Osteoblast (primary cell): ENCODE results near the gene DIP2C. TPM values are rescaled to one million over a fixed set of nuclear protein-coding genes. Genes with fewer than 3 reads are reported as not detected.
A peak's percentile ranks its signal among the peaks of the same experiment; 100 is the strongest.

Source experiments
- DNase-seq: peaks from one replicate; pipeline ENCODE4 v3.0.0; 2011; ENCODE audit warnings: low spot score, mixed read lengths; ENCODE audit not compliant: insufficient read length; ENCODE audit errors: missing footprints
- H2AFZ ChIP-seq: 2 replicates; pipeline ENCODE4 v1.6.0; 2011; ENCODE audit warnings: mild to moderate bottlenecking, low read length
- H3K27ac ChIP-seq: 2 replicates; pipeline ENCODE4 v1.5.1; 2011; ENCODE audit warnings: mild to moderate bottlenecking, low read depth, low read length, moderate library complexity
- H3K27me3 ChIP-seq: 2 replicates; pipeline ENCODE4 v1.6.0; 2012; ENCODE audit warnings: mild to moderate bottlenecking, control low read depth, inconsistent platforms, low read length, moderate library complexity; ENCODE audit not compliant: insufficient read depth
- H3K36me3 ChIP-seq: 2 replicates; pipeline ENCODE4 v1.5.1; 2011; ENCODE audit warnings: mild to moderate bottlenecking, low read length, control low read depth, moderate library complexity; ENCODE audit not compliant: insufficient read depth
- H3K4me1 ChIP-seq: 2 replicates; pipeline ENCODE4 v1.5.1; 2011; ENCODE audit warnings: mild to moderate bottlenecking, low read length, control low read depth, moderate library complexity; ENCODE audit not compliant: insufficient read depth
- H3K4me2 ChIP-seq: 2 replicates; pipeline ENCODE4 v1.6.0; 2011; ENCODE audit warnings: mild to moderate bottlenecking, low read length; ENCODE audit not compliant: insufficient read depth
- H3K4me3 ChIP-seq: fragments of 200-600 bp; sonication (generic); 3 replicates; pipeline ENCODE4 v1.5.1; 2012; ENCODE audit warnings: mild to moderate bottlenecking, low read length, inconsistent platforms; ENCODE audit not compliant: insufficient read depth
- H3K79me2 ChIP-seq: 2 replicates; pipeline ENCODE4 v1.6.0; 2012; ENCODE audit warnings: mild to moderate bottlenecking, low read length, control low read depth, inconsistent platforms; ENCODE audit not compliant: insufficient read depth
- H3K9me3 ChIP-seq: 2 replicates; pipeline ENCODE4 v1.5.1; 2011; ENCODE audit warnings: low read depth, low read length, control low read depth
- H4K20me1 ChIP-seq: 2 replicates; pipeline ENCODE4 v1.6.0; 2012; ENCODE audit warnings: mild to moderate bottlenecking, low read length, control low read depth; ENCODE audit not compliant: insufficient read depth
- total RNA-seq: library from RNA; depleted of rRNA; stranded (reverse); fragments of >200 nt; gene quantifications from 2 replicates; pipeline ENCODE4 v1.2.3, GENCODE V29; 2012
- TF ChIP-seq, protein P1 (sequence below): IDR thresholded peaks from 2 replicates; pipeline ENCODE4 v1.5.1; 2011; ENCODE audit warnings: mild to moderate bottlenecking, low read depth, low read length, moderate library complexity; ENCODE audit errors: extremely low read depth

The DIP2C gene
- total RNA-seq, 1 donor = 36.9 TPM

DNA sequence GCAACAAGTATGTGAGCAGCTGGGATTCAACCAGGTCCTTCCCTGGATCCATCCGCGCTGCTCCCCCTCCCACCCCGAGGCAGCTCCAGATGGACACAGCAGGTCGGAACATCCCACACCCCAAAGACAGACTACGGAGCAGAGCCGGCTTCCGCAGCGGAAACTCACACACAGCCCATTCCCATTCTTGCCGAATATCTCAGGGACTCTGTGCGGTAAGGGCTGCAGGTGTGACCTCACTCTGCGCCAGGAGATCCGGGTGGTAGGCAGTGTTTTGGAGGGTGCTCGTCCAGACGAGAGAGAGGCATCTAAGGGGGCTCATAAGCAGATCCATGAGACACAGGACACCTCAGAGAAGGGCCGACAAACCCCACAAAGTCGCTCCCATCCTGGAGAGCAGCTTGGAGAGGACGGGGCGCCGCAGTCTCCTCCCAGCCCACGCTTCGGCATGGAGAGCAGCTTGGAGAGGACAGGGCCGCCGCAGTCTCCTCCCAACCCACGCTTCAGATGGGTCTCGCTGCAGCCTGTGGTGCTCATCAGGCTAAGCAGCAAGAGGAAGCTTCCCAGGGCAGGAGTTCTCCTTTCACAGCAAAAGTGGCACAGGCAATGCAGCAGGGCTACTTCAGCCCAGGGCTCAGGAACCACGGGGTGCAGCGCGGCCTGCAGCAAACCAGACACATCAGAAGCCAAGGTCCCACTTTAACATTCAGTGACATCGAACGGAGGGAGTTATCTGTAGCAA lies 179.9 kb downstream of the DIP2C start:
- Histone ChIP-seq H3K4me1 (no peaks in the 10 kb centered on the region), H3K79me2 (peaks cover 90% of the 10 kb centered on the region), H3K4me3 (no peak overlapping the region), H4K20me1 (peaks cover 60% of the 10 kb centered on the region), H3K9me3 (no peaks in the 10 kb centered on the region), H3K4me2 (no peak overlapping the region), H3K27me3 (no peaks in the 10 kb centered on the region), H2AFZ (no peak overlapping the region), H3K36me3 (peaks cover 3% of the 10 kb centered on the region), H3K27ac (no peak overlapping the region)
- peak; percentile 79 for DNase-seq
- TF ChIP-seq, protein P1, sequence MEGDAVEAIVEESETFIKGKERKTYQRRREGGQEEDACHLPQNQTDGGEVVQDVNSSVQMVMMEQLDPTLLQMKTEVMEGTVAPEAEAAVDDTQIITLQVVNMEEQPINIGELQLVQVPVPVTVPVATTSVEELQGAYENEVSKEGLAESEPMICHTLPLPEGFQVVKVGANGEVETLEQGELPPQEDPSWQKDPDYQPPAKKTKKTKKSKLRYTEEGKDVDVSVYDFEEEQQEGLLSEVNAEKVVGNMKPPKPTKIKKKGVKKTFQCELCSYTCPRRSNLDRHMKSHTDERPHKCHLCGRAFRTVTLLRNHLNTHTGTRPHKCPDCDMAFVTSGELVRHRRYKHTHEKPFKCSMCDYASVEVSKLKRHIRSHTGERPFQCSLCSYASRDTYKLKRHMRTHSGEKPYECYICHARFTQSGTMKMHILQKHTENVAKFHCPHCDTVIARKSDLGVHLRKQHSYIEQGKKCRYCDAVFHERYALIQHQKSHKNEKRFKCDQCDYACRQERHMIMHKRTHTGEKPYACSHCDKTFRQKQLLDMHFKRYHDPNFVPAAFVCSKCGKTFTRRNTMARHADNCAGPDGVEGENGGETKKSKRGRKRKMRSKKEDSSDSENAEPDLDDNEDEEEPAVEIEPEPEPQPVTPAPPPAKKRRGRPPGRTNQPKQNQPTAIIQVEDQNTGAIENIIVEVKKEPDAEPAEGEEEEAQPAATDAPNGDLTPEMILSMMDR = no peak

DNA sequence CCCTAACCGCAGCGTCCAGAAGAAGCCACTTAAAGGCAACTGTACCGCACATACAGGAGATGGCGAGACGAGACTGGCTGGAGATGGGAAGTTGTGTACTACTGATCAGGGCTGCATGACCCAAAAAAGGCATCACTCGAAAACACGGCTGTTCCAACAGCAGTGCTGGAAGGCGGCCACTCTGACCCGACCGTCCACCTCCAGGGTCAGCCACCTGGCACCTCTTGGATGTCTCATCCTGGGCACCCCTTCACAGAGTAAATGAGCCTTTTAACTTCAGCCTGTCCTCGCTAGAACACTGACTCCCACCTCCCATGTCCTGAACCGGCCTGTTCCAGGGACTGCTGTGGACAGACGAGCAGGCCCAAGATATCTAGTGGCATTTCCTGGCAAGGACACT lies 180.7 kb downstream of the DIP2C start:
- H3K4me2 ChIP-seq = no peak overlapping the region
- peaks cover 90% of the 10 kb centered on the region for H3K79me2 ChIP-seq
- no peaks in the 10 kb centered on the region for H3K9me3 ChIP-seq
- H3K27ac ChIP-seq = no peak overlapping the region
- no peak overlapping the region for H2AFZ ChIP-seq
- TF ChIP-seq, protein P1 = no peak
- H3K4me1 ChIP-seq = no peaks in the 10 kb centered on the region
- H3K4me3 ChIP-seq = no peak overlapping the region
- peak; percentile 47 for DNase-seq
- no peaks in the 10 kb centered on the region for H3K27me3 ChIP-seq
- H4K20me1 ChIP-seq = peaks cover 62% of the 10 kb centered on the region
- peaks cover 3% of the 10 kb centered on the region for H3K36me3 ChIP-seq

DNA sequence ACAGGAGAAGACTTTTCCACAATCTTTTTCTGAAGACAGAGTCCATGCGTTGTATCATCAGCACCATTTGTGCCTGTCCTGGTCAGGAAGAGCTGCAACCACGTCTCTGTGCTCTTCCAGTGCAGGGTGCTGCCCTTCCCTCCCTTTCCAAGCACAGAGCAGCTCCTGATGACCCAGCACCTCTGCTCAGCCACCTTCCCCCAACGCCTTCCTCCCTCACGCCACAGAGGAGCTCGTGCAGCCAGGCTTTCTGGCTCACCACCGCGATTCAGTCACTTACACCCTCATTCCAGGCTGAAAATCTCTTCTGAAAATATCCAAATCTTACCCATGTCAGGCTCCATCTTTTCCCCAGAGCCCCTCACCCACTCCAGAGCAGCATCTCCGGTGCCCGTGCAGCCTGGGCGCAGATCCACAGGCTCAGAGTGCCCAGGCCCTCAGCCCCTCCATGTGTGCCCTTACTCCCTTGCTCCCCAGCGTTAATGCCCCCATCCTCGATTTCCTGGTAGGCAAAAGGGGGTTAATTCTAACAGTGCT lies 181.5 kb downstream of the DIP2C start:
- H2AFZ ChIP-seq = no peak overlapping the region
- peaks cover 3% of the 10 kb centered on the region for H3K36me3 ChIP-seq
- no peaks in the 10 kb centered on the region for H3K9me3 ChIP-seq
- peaks cover 69% of the 10 kb centered on the region for H4K20me1 ChIP-seq
- TF ChIP-seq, protein P1 = no peak
- peak; percentile 62 for DNase-seq
- H3K27me3 ChIP-seq = no peaks in the 10 kb centered on the region
- H3K79me2 ChIP-seq = peaks cover 90% of the 10 kb centered on the region
- H3K4me1 ChIP-seq = no peaks in the 10 kb centered on the region
- H3K27ac ChIP-seq = no peak overlapping the region
- H3K4me3 ChIP-seq = no peak overlapping the region
- no peak overlapping the region for H3K4me2 ChIP-seq

DNA sequence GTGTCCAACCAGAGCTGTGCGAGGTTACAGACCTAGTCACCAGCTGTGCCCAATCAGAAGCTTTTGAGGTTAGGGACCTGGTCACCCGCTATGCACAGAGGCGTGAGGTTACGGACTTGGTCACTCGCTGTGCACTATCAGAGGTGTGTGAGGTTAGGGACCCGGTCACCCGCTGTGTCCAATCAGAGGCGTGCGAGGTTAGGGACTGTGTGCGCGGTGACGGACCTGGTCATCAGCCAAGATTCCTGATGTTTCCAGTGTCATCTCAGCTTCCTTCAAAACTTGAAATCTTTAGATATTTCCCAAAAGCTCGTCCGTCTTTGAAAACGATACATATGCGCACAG lies 182.1 kb downstream of the DIP2C start:
- no peak overlapping the region for H2AFZ ChIP-seq
- H3K27ac ChIP-seq = no peak overlapping the region
- no peak for DNase-seq
- peaks cover 74% of the 10 kb centered on the region for H4K20me1 ChIP-seq
- no peaks in the 10 kb centered on the region for H3K9me3 ChIP-seq
- no peak overlapping the region for H3K4me3 ChIP-seq
- H3K4me2 ChIP-seq = no peak overlapping the region
- H3K4me1 ChIP-seq = no peaks in the 10 kb centered on the region
- no peaks in the 10 kb centered on the region for H3K27me3 ChIP-seq
- TF ChIP-seq, protein P1 = no peak
- peaks cover 3% of the 10 kb centered on the region for H3K36me3 ChIP-seq
- peaks cover 92% of the 10 kb centered on the region for H3K79me2 ChIP-seq
